ENCODE measurements around the gene FTO. TPM values are rescaled to one million over a fixed set of nuclear protein-coding genes. Genes with fewer than 3 reads are reported as not detected.
A peak's percentile ranks its signal among the peaks of the same experiment; 100 is the strongest.
"Not testable (repeated sequence)": the region's sequence is repeated elsewhere in the genome, so short reads cannot be mapped to it uniquely, and the experiment has no call there.

Gene FTO
- total RNA-seq, 1 donor from 2014 or later = 196 TPM

DNA sequence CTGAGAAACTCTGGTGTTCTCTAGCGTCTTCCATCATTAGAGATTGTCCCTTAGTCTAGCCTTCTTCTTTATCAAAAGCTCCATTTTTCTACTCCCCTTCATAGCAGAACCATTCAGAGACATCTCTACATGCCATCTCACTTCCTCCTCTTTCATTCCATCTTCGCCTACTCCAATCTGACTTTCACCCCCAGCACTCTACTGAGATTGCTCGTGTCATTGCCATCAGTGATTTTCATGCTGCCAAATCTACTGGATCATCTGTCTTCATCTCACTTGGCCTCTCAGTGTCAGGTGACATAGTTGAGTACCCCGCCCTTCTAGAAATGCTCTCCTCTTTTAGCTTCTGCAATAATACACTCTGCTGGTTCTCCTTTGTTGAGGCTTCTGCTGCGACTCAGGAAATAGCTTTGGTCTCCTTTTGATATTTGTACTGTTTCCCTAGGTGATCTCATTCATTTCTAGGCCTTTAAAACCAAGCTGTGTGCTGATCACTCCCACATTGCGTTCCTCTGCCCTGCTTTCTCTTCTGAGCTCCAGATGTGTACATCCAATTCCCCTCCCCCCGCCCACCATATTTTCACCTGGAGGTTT, 119.1 kb downstream of the FTO start:
- DNase-seq (ENCODE audit: low read depth) = no peak

DNA sequence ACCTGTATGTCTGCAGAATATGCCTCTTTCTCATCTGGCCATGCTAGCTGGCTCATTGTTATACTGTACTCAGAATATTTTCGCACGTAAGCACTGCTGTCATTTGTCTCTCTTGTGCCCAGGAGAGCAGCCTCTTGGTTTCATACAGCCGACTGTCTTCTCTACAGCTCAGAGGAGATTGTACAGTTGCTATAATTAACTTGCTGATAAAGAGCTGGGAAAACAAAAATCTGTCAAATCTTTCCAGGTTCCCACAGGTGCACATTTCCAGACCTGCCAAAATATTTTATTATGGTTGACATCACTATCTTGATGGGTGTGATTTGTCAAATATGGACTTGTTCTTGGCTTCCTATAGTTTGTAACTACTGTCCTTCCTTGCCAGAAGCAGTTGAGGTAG, 122.7 kb downstream of the FTO start:
- no peak for DNase-seq (ENCODE audit: low read depth)

DNA sequence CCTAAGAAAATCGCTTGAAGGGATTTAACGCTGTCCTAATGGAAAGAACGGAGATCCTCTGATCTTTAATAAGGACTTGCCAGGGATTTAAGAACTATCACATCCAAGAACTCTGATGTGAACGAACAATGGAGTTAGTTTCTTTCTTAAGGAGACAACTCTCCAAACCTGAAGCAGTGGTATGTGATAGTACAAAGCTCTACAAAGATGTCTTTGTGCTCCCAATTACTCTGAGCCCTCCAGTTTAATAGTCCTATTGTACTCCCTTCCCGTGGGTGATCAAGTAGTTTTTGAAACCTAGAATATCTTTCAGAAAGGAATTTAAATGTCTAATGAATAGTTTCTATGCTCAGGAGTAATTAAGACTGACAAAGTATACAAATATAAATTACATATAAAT, 123.8 kb downstream of the FTO start:
- no peak for DNase-seq (ENCODE audit: low read depth)

DNA sequence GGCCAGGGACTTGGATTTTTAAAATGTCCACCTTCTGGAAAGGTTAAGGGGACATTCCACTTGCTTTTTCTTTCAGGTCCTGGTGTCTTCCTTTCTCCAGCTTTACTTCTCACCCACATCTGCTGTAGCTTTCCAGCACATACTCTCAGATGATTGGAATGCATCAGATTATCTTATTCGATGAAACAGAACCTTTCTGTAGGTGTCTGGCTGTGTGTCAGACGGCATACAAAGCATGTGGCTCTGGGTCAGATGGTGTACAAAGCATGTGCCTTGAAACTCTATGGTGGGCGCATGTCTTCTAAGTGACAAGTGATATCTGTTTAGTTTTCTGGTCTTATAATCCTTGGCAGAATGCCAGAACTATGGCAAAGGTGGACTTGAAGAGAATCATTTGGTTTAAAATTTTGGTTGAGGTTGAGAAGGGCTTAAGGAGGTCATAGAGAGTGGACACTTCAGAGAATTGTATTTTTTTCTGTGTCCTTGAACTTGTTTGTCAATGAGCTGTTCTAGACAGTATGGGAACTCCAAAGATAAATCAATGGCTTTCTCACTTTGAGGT, 125.3 kb downstream of the FTO start:
- DNase-seq (ENCODE audit: low read depth) = peak; percentile 47

DNA sequence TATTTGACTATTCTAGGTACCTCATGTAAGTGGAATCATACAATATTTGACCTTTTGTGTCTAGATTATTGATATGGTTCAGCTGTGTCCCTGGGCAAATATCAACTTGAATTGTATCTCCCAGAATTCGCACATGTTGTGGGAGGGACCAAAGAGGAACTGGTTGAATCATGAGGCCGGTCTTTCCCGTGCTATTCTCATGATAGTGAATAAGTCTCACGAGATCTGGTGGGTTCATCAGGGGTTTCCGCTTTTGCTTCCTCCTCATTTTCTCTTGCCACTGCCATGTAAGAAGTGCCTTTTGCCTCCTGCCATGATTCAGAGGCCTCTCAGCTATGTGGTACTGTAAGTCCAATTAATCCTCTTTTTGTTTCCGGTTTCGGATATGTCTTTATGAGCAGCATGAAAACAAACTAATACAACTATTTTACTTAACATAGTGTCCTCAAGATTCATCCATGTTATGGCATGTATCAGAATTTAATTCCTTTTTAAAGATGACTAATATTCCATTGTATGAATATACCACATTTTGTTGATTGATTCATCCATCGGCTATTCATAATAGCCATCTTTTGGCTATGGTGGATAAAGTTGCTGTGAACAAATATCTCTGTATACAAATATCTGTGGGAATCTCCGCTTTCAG, 129.1 kb downstream of the FTO start:
- DNase-seq (ENCODE audit: low read depth) = no peak

DNA sequence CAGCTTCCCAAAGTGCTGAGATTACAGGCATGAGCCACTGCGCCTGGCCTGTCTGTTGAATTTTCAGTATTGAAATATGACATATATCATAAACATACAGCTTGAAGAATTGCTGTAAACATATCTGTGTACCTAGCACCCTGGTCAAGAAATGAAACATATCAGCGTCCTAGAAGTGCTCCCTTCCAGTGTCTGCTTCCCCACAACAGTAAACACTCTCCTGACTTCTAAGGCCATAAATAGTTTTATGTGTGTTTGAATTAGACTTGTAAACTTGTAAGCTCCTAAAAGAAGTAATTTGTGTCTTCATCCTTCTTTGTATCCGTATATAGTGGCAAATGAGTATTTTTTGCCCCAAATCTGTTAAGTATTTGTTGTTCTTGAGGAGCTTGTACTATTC, 132.2 kb downstream of the FTO start:
- DNase-seq (ENCODE audit: low read depth) = no peak

DNA sequence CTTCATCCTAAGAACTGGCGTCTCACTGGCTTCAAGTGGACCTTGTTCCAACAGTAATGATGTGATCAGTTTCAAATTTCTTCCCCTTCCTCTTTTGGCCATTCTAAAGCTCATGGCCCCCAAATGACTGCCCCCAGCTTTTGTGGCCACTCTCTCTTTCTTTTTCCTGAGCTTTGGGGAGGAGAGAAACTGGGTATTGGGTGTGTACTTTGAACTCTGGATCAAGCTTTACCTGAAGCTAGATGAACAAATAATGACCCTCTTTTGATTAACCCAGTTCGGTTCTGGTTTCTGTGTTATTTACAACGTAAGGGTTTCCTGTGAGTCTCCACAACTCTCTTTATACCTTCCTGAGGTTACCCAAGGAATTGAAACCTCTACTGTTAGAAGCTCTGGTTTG, 132.7 kb downstream of the FTO start:
- DNase-seq (ENCODE audit: low read depth) = no peak

DNA sequence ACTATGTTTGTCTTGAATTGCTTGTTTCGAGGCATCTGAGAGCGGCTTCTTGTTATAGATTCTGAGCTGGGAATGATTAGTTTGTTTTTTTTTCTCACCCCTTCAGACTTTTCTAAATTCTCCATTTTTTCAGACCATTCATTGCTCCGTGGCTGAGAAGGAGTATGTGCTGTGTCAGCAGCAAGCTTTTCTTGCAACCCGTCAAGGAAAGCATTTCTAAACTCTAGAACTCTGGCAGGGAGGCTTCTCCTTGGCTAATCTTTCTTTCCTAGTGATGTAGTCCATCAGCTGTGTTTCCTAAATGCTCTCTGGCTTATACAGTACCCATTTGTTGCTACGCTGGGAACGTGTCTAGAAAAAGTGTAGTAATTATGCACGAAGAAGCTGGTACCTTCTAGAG, 133.5 kb downstream of the FTO start:
- no peak for DNase-seq (ENCODE audit: low read depth)

DNA sequence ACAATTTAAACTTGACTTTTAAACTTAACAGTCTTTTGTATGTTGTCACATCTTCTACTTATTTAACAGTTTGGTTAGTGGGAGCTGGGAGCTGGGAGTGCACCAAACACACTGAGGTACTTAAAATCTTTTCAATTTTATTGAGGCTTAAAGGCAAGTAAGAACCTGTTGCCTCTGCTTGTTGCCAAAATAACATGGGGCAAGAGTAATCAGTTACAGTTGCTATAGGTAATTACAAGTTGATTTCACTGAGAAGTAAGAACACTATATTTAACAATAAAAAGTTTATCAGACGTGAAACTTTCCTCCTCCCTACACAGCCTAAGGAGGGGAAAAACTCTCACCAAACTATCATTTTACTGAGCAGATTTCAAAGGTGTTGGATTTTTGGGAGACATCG, 135.2 kb downstream of the FTO start:
- DNase-seq (ENCODE audit: low read depth) = peak; percentile 8

DNA sequence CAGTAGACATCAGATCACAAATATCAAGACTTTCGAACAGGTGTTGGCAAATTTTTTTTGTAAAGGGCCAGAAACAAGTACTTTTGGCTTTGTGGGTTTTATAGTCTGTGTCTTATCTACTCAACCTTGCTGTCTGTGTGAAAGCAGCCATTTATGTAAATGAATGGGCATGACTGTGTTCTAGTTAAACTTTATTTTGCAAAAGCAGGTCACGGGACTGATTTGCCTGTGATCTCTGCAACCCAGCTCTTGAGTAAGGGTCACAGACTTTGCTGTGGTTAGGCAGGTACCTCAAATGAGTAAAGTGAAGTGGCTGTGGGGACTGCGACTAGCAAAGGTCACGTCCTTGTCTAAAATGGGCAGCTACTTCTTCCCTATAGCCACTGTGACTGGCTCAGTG, 136.5 kb downstream of the FTO start:
- peak; percentile 76 for DNase-seq (ENCODE audit: low read depth)

DNA sequence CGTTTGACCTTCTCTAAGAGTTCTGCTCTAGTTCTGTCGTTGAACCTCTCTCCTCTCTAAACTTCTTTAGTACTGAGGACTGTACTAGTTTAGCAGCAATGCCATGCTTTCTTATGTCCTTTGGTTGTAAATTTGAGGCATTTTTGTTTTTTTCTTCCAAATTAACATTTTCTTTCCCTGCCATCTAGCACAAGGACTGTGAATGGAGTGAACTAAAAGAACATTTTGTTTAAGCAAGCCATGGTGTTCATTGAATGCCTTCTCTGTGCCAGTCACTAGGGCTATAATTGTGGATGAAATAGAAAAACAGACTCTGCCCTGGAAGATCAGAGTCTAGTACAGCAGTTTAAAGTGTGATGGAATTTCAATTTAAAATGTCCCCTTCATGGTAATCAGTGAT, 137.9 kb downstream of the FTO start:
- no peak for DNase-seq (ENCODE audit: low read depth)

DNA sequence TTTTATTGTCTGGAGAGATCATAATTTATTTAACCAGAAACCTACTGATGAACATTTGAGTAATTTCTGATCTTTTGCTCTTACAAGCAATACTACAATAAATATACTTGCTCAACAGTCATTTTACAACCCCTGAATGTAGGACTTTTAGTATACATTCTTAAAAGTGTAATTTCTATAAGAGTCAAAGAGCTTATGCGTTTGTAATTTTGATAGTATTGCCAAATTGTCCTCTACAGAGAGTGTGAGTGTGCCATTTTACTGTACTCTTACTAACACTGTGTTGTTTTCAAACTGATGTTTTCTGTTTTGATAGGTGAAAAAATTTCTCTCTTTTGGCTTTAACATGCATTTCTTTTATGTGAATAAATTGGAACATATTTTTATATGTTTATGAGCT, 139.1 kb downstream of the FTO start:
- DNase-seq (ENCODE audit: low read depth) = no peak

DNA sequence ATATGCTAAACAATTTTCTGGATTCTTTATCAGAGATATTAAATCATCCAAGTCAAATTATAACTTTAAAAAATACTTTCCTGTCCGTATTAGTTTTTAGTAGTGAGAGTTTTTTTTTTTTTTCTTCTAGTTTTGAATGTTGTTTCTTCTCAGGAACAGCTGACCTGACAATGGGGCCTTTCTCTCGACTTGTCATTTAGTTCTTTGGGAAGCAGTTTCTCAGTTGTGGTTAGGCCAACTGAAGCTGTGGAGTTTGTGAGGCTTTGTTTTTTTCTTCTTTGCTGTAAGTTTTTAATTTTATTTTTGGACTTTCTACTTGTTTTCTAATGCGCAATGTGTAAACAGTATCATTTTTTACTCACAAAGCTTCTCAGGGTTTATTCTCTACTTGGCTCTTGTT, 140.8 kb downstream of the FTO start:
- DNase-seq (ENCODE audit: low read depth) = no peak

DNA sequence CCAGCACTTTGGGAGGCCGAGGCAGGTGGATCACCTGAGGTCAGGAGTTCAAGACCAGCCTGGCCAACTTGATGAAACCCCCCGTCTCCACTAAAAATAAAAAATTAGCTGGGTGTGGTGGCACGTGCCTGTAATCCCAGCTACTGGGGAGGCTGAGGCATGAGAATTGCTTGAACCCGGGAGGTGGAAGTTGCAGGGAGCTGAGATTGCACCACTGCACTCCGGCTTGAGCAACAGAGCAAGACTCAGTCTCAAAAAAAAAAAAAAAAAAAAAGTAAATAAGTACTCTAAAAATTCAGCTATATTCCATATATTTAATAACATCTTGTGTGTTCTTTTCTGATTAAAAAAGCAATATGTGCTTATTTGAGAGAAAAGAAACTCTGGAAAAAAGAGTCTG, 142.6 kb downstream of the FTO start:
- not testable (repeated sequence) for DNase-seq (ENCODE audit: low read depth)

DNA sequence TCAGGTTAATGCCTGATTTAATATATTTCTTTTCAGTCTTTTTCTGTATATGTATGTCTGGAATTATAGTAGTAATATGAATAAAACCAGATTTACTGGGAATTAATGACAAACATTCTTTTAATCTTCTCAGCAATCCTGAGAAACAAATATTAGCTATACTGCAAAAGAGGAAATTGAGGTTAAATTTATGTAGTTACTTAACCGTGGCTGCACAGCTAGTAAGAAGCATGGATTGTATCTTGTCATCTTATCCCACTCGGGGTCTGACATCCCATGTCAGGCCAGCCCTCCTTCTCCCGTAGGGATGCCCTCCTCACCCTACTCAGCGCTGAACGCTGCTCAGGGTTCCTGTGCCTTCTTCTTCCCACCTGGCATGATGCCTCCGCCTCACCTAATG, 143.0 kb downstream of the FTO start:
- DNase-seq (ENCODE audit: low read depth) = no peak

DNA sequence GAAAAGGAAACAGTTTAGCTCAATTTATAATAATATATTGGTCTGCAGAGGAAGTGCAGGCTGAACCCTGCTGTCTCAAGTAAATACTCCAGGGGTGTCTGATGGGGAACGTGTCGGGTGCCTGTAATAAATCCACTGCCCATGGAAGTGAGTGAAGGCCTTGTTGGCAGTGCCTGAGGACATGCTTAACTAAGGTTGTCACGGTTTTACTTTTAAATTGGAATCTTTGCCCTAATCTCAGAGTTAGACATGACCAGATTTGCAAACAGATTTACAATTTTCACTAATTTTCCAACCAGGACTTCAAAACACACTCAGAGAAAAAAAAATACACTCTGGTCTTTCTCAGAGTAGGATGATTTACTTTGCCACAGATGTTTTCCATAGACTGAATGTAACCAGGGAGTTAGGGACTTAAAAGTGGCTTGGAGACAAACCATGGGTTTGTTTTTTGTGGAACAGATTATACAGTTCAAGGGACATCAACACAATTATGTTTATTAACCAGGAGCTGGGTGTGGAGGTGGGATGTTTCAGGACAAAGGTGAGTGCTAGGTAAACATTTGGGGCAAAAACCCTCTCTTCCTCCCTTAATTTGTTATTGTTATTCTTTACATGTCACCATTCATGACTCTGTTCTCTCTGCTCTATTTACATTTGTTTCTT, 144.5 kb downstream of the FTO start:
- no peak for DNase-seq (ENCODE audit: low read depth)

DNA sequence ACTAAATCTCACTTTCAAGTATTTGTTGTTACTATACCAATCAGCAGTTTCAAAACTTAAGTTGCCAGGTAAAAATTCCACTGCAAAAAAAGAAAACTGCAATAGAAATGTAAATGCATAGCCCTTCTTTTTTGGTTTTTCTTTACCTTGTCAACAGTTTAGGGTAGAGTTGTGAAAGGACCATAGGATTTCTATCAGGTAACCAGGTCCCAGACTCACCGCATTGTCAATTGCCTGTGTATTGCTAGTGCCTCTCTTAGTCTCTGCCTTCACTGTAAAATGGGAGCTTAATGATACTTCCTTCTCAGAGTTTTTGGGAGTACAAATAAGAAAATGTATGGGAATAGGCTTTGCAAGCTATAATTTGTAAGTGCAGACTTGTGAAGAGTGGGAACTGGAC, 145.0 kb downstream of the FTO start:
- DNase-seq (ENCODE audit: low read depth) = no peak

DNA sequence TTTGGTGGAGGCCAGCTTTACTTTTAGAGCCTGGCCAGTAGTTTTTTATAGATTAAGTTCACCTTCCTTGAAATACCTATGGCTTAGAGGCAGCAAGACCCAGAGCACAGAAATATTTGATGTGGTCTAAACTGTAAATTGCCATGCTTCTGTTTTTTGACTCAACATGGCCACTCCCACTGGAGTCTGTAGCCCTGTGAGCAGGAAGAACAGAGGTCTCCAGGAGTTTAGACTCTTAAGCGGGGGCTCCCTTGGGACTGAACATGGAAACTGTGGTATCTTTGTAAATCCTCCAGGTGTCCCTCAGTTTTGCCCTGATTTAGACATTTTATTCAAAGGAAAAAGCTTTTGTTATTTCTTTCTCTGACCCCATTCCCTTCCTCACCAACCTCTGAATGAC, 145.6 kb downstream of the FTO start:
- DNase-seq (ENCODE audit: low read depth) = no peak

DNA sequence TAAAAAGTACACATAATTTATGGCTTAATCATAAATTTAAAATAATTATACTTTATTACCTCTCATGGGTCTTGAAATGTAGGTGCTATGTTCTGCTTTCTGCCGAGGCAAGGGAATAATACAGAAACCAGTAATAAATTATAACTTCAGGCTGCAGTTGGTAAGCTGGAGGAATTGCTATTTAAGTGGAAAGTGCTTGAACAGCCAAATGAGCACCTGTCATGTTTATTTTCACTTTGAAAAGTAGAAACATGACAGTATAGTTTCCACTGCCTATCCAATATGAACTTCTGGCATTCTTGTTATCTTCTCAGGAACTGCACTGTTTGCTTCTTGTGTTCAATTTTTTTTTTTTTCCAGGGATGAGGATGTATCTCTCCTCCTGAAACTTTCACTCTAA, 146.0 kb downstream of the FTO start:
- DNase-seq (ENCODE audit: low read depth) = no peak

DNA sequence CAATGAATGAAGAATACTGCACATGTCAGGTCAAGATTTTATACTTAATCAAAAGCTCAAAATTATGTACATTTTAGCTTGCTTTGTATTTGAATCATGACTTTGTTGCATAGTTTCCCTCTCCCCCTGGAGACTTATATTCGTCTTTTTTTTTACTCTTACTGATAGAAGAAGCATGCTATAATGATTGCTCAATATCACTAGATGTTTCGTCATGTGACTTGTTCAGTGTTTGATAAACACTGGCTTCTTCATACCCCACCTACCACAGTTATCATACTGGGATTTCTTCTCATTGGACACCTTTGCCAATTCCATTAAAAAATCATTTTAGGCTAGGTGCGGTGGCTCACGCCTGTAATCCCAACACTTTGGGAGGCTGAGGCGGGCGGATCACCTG, 148.7 kb downstream of the FTO start:
- DNase-seq (ENCODE audit: low read depth) = no peak

DNA sequence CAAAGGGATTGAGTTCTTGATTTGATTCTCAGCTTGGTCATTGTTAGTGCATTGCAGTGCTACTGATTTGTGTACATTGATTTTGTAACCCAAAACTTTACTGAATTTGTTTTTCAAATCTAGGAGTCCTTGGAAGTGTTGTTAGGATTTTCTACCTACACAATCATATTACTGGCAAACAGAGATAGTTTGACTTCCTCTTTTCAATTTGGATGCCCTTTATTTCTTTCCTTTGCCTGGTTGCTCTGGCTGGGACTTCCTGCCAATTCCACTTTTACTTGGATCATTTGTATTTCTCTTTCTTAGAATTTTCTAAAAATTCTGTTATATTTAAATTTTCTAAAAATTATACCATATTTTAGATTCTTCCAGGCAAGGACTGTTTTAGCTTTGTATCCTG, 151.1 kb downstream of the FTO start:
- DNase-seq (ENCODE audit: low read depth) = no peak

DNA sequence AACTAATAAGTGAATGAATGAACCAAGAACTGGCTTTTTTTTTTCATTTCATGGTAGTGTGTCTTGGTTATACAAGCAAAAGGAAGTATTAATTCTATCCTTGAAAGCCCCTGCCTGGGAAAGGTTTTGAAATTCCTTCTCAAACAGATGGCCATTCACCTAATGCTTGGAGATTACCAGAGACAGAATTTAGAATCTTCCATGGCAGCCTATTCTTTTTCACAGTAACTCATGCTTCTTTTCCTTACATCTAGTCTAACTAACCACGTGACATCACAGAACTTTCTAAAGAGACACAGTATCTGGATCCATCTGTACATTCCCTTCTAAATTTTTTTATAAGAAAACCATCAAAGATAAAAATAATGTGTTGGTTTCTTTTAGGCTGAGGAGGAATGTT, 151.6 kb downstream of the FTO start:
- no peak for DNase-seq (ENCODE audit: low read depth)

DNA sequence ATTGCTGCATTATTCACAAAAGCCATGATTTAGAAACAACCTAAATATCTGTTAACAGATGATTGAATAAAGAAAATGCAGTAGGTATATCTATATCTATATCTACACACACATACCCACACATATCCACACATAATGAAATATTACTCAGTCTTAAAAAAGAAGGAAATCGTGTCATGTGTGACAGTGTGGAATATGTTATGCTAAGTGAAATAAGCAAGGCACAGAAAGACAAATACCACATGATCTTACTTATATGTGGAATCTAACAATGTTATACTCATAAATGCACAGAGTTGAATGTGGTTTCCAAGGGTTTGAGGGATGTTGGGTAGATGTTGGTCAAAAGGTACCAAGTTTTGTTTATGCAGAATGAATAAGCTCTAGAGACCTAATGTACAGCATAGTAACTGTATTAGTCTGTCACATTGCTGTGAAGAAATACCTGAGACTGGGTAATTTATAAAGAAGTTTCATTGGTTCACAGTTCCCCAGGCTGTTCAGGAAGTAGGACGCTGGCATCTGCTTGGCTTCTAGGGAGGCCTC, 156.1 kb downstream of the FTO start:
- no peak for DNase-seq (ENCODE audit: low read depth)
